ENCODE data around the gene EYS. TPM values are rescaled to one million over a fixed set of nuclear protein-coding genes. Genes with fewer than 3 reads are reported as not detected.
A peak's percentile ranks its signal among the peaks of the same experiment; 100 is the strongest.

EYS gene
- polyA plus RNA-seq, 1 of the 3 experiments (the other 2 are of a cell fraction), result 0.05 TPM

GRCh38 chr6:63804381-63804956 lies 1902.6 kb downstream of the EYS start:
- no peaks in the 10 kb centered on the region for H4K20me1 ChIP-seq (ENCODE audit: insufficient read depth)
- no peaks in the 10 kb centered on the region for H3K9me3 ChIP-seq
- ChIA-PET POLR2A (interaction anchor here (1.6 kb wide), 1 partner anchor 13 kb away, joined by 5 read pairs; no protein-coding TSS in a partner anchor), CTCF (interaction anchor here (2.4 to 8.1 kb wide), 5 partner anchors 11 to 497 kb away, joined by 14 to 120 read pairs (median 26); no protein-coding TSS in a partner anchor)
- peak; percentile 57 for DNase-seq
- no peaks in the 10 kb centered on the region for H3K9me2 ChIP-seq
- H3F3A ChIP-seq (replicated peaks; ENCODE audit: insufficient read depth), result peaks cover 40% of the 10 kb centered on the region
- peak overlapping the region; percentile 8; the same call in 1 of the 2 replicates for H3K4me2 ChIP-seq
- no peaks in the 10 kb centered on the region for H3K36me3 ChIP-seq (replicated peaks in 1 of 2; ENCODE audit: control insufficient read depth in 1 of 2, insufficient read depth in 2 of 2, low read length in 1 of 2)
- peak overlapping the region; percentile 34; the same call in 1 of the 2 replicates for H3K9ac ChIP-seq
- H3K27ac ChIP-seq (ENCODE audit: low read depth in 2 of 2, low read length in 1 of 2), result peak overlapping the region; percentile 74 to 92
- H3K4me3 ChIP-seq (ENCODE audit: low read depth in 2 of 2, low read length in 1 of 2), result no peak overlapping the region
- no peaks in the 10 kb centered on the region for H3K27me3 ChIP-seq (ENCODE audit: insufficient read depth)
- no peak overlapping the region for H2AFZ ChIP-seq (ENCODE audit: low read depth)
- H3K79me2 ChIP-seq (ENCODE audit: insufficient read depth), result no peaks in the 10 kb centered on the region
- peaks cover 38 to 49% of the 10 kb centered on the region in 2 experiments for H3K4me1 ChIP-seq (ENCODE audit: control insufficient read depth in 1 of 2, insufficient read depth in 2 of 2, low read depth in 1 of 2, low read length in 1 of 2)
- TF ChIP-seq MXI1 (IDR thresholded peaks at IDR 0.05; ENCODE audit: low read depth, low read length) (peak; percentile 72), FOSL2 (IDR thresholded peaks at IDR 0.05; ENCODE audit: borderline replicate concordance, low read depth) (peak; percentile 69), POLR2AphosphoS5 (IDR thresholded peaks at IDR 0.05; ENCODE audit: low read depth, low read length) (0 out of 2 replicates have a peak, but pooled peaks have one; percentile 51), PBX3 (IDR thresholded peaks at IDR 0.05) (peak; percentile 77), GATA2 (CRISPR knock-in tag; IDR thresholded peaks at IDR 0.05) (peak; percentile 91), RAD21 (IDR thresholded peaks at IDR 0.05; ENCODE audit: low read length) (peak; percentile 31; the same call in 1 of the 2 replicates), CHD2 (IDR thresholded peaks at IDR 0.05; ENCODE audit: low read length, partially characterized antibody) (peak; percentile 76), CTCF (IDR thresholded peaks at IDR 0.05) (no peak), RFX5 (IDR thresholded peaks at IDR 0.05; ENCODE audit: low read length) (no peak), TEAD4 (IDR thresholded peaks at IDR 0.05; ENCODE audit: borderline replicate concordance, insufficient read depth) (peak; percentile 78), JUND (IDR thresholded peaks at IDR 0.05) (peak; percentile 69), EP300 (IDR thresholded peaks at IDR 0.05; ENCODE audit: borderline replicate concordance in 1 of 2, low read depth in 1 of 2, low read length in 1 of 2) (peak; percentile 50 to 93; a peak in 3 of 4 replicates), USF2 (IDR thresholded peaks at IDR 0.05; ENCODE audit: borderline replicate concordance, low read depth, low read length) (no peak), RCOR1 (IDR thresholded peaks at IDR 0.05; ENCODE audit: low read length) (peak; percentile 92), MAX (IDR thresholded peaks at IDR 0.05; ENCODE audit: low read depth) (peak; percentile 87), ZBTB33 (IDR thresholded peaks at IDR 0.05; ENCODE audit: borderline replicate concordance, low read depth) (peak; percentile 45; the same call in 1 of the 2 replicates), RXRA (IDR thresholded peaks at IDR 0.05; ENCODE audit: borderline replicate concordance, low read depth) (no peak), TCF12 (IDR thresholded peaks at IDR 0.05) (peak; percentile 79)

Data from SK-N-SH (cell line).